ENCODE results near the gene SLC28A2.

SLC28A2 gene

GRCh38 chr15:45326280-45326679 is 74.2 kb downstream of the SLC28A2 start:
- no peak for DNase-seq (ENCODE audit: low read depth in 2 of 2)

GRCh38 chr15:45326741-45327140 is 74.7 kb downstream of the SLC28A2 start:
- no peak for DNase-seq (ENCODE audit: low read depth in 2 of 2)

Measured in stimulated activated CD8-positive, alpha-beta memory T cell treated with anti-CD3 and anti-CD28 coated beads, Interleukin-7, amount 100 ng/mL, for 1 hour (primary cell).